Spleen (tissue), 11 donors: Measurements from ENCODE around the gene VAC14. TPM values are rescaled to one million over a fixed set of nuclear protein-coding genes. Genes with fewer than 3 reads are reported as not detected.

ENCODE experiments used
- DNase-seq: peaks from one replicate; pipeline ENCODE4 v3.0.0-alpha.2; 2020
- H3K27ac ChIP-seq, 8 donors: fragments of 200-600 bp; sonication (generic) in 7 of 8; 1 replicate in 4 of 8; 2 replicates in 4 of 8; pipeline versions ENCODE4 v1.5.0 to v1.8.0; 2016 to 2021; ENCODE audit warnings: inconsistent platforms in 4 of 8, mild to moderate bottlenecking in 4 of 8, moderate library complexity in 1 of 8
- H3K27me3 ChIP-seq, 7 donors: fragments of 200-600 bp; sonication (generic) in 6 of 7; replicated peaks in 1 of 7; 1 replicate in 4 of 7; 2 replicates in 3 of 7; pipeline versions ENCODE4 v1.5.0 to v1.8.0; 2016 to 2021; ENCODE audit warnings: inconsistent platforms in 3 of 7, mild to moderate bottlenecking in 1 of 7
- H3K36me3 ChIP-seq, 6 donors: fragments of 200-600 bp; sonication (generic) in 5 of 6; 1 replicate in 4 of 6; 2 replicates in 2 of 6; pipeline versions ENCODE4 v1.5.0 to v1.8.0; 2016 to 2021; ENCODE audit warnings: inconsistent platforms in 2 of 6
- H3K4me1 ChIP-seq, 6 donors: fragments of 200-600 bp; sonication (generic) in 5 of 6; 1 replicate in 3 of 6; 2 replicates in 3 of 6; pipeline versions ENCODE4 v1.5.0 to v1.8.0; 2016 to 2021; ENCODE audit warnings: inconsistent platforms in 3 of 6
- H3K4me3 ChIP-seq, 8 donors: fragments of 200-600 bp; sonication (generic) in 7 of 8; 1 replicate in 4 of 8; 2 replicates in 4 of 8; pipeline versions ENCODE4 v1.5.0 to v1.8.0; 2016 to 2021; ENCODE audit warnings: inconsistent platforms in 4 of 8, mild to moderate bottlenecking in 4 of 8, moderate library complexity in 2 of 8
- H3K9me3 ChIP-seq, 8 donors: fragments of 200-600 bp; sonication (generic) in 7 of 8; 1 replicate in 4 of 8; 2 replicates in 4 of 8; pipeline versions ENCODE4 v1.5.0 to v1.8.0; 2016 to 2021; ENCODE audit warnings: inconsistent platforms in 4 of 8
- POLR2A ChIP-seq, 3 donors: fragments of 450-650 bp; IDR thresholded peaks; one replicate each; pipeline ENCODE4 v1.5.1; 2017; ENCODE audit warnings: antibody characterized with exemption in 3 of 3, mild to moderate bottlenecking in 1 of 3
- POLR2AphosphoS5 ChIP-seq, 3 donors: sonication (generic); formaldehyde crosslinking; IDR thresholded peaks; one replicate each; pipeline ENCODE4 v1.5.1; 2017; ENCODE audit warnings: antibody characterized with exemption in 3 of 3
- WGBS, 5 donors: extraction: QIAGEN DNeasy Blood & Tissue Kit in 3 of 5; methylation state at CpG; one replicate each; pipeline versions ENCODE4 v1.1.5 to v1.1.7; 2013 to 2018; 5-methylcytosine and 5-hydroxymethylcytosine counted together
- intact Hi-C: fragments of 100-400 bp; cut with DNase I; formaldehyde crosslinking; loops from one replicate; pipeline ENCODE4 v1.15.0; 2023; ENCODE audit warnings: low total_unique reads
- polyA plus RNA-seq, 3 donors: library from polyadenylated mRNA; stranded (reverse); fragments of 200-250 nt; gene quantifications; one replicate each; pipeline ENCODE4 v1.2.1, GENCODE V29; 2013
- total RNA-seq, 7 donors: library from RNA; depleted of rRNA in 3 of 7; stranded (reverse); fragments of >200 nt in 3 of 7; fragmentation: NEBNext Ultra II Directional in 4 of 7; extraction: Animal tissue kit (Norgen Biotek cat#: 25700) in 4 of 7; gene quantifications; one replicate each; pipeline versions ENCODE4 v1.1.0 to v1.2.1, GENCODE V29; 2016 to 2021
- TF ChIP-seq, protein P1 (sequence below), 11 experiments: fragments of 200-600 bp in 7 of 11; fragments of 450-650 bp in 4 of 11; sonication (generic) in 4 of 11; IDR thresholded peaks in 8 of 11; conservative IDR thresholded peaks in 3 of 11; 1 replicate in 7 of 11; 2 replicates in 4 of 11; pipeline versions ENCODE4 v1.4.0 to v1.8.0; 2016 to 2021; ENCODE audit warnings: antibody characterized with exemption in 11 of 11, inconsistent platforms in 4 of 11, mild to moderate bottlenecking in 1 of 11
- donor health status: healthy with polysubstance abuse.
- donor health status: DM: no; HTN: no; CAD: no; lungs with moderate emphysema.
- donor health status: DM: no; HTN: no; CAD: no.
- donor health status: Bipolar disorder and iron deficiency.
- donor health status: healthy.
- donor health status: DM: no; HTN: no; CAD: no.
- donor health status: DM: yes; HTN: yes; CAD: no.

Gene VAC14
- total and polyA plus RNA-seq, 10 donors = 29.1 to 70.0 (median 48.1) TPM

DNA sequence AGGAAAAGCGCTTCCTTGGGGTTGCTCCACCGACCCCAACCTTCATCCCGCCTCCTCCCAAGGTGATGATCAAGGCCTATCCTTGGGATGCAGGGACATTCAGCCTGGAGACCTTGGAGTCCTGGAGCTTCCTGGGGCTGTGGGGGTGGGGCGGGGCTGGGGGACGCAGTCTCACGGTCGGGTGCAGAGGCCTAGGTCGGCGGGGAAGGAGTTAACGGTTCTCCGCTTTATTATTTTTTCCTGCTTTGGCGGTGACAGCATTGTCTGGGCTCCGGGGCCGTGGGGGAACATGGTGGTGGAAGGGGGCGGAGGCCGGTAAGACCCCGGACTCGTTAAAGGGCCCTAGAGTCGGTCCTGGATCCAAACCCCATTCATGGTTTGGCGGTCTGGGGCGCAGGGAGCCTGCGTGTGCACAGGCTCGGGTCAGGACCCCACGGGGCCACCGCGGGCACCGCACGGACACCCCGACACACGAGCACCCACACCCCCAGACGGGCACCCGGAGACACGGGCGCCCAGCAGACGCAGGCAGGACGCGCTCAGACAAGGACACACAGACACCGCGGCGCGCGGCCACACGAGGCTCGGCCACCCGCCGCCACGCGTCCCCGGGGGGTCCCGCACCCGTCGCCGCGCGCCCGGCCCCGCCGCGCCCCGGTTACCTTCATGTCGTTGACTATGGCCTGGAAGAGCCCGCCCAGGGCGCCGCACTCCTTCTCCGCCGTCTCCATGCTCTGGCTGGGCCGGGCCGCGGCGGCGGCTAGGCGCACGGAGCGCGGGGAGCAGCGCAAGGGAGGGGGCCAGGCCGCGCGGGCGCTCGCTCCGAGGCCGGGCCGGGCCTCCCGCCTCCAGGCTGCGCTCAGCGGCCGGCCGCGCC lies 115.7 kb downstream of the VAC14 start:
- H3K9me3 ChIP-seq = no peaks in the 10 kb centered on the region
- H3K27me3 ChIP-seq = peaks cover 0 to 43% (median 14%) of the 10 kb centered on the region in 7 donors
- peak overlapping the region; percentile 48 to 76 (median 55) for H3K4me3 ChIP-seq
- peak; percentile 75 for DNase-seq
- peaks cover 0 to 37% (median 0%) of the 10 kb centered on the region in 6 donors for H3K36me3 ChIP-seq
- WGBS, 5 donors = 3 to 4% (median 4%) methylated on average over 36 to 90 of the region's 90 CpGs
- H3K4me1 ChIP-seq = peaks cover 20 to 96% (median 78%) of the 10 kb centered on the region in 6 donors
- peak overlapping the region in 7 of 8 donors; percentile 46 to 88 (median 84) for H3K27ac ChIP-seq
- peak in 2 of 3 donors; percentile 30 to 53 for TF ChIP-seq POLR2AphosphoS5 (IDR thresholded peaks at IDR 0.05)
- TF ChIP-seq, protein P1, sequence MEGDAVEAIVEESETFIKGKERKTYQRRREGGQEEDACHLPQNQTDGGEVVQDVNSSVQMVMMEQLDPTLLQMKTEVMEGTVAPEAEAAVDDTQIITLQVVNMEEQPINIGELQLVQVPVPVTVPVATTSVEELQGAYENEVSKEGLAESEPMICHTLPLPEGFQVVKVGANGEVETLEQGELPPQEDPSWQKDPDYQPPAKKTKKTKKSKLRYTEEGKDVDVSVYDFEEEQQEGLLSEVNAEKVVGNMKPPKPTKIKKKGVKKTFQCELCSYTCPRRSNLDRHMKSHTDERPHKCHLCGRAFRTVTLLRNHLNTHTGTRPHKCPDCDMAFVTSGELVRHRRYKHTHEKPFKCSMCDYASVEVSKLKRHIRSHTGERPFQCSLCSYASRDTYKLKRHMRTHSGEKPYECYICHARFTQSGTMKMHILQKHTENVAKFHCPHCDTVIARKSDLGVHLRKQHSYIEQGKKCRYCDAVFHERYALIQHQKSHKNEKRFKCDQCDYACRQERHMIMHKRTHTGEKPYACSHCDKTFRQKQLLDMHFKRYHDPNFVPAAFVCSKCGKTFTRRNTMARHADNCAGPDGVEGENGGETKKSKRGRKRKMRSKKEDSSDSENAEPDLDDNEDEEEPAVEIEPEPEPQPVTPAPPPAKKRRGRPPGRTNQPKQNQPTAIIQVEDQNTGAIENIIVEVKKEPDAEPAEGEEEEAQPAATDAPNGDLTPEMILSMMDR (IDR thresholded peaks at IDR 0.05 in 8 of 11, conservative IDR thresholded peaks at IDR 0.05 in 3 of 11) = no peak
- TF ChIP-seq POLR2A (IDR thresholded peaks at IDR 0.05) = no peak
- intact Hi-C loops = no loop called here

- Histone ChIP-seq H3K4me1 (peaks cover 18 to 95% (median 79%) of the 10 kb centered on the region in 6 donors), H3K27me3 (peaks cover 0 to 43% (median 14%) of the 10 kb centered on the region in 7 donors), H3K4me3 (peak overlapping the region; percentile 48 to 76 (median 55)), H3K36me3 (peaks cover 0 to 37% (median 2%) of the 10 kb centered on the region in 6 donors), H3K9me3 (no peaks in the 10 kb centered on the region), H3K27ac (peak overlapping the region in 7 of 8 donors; percentile 46 to 88 (median 84))
- intact Hi-C loops = loop anchor here (5.0 kb wide), 1 partner anchor 88 kb away; no protein-coding TSS in a partner anchor
- DNase-seq = peak; percentile 73
- TF ChIP-seq POLR2AphosphoS5 (IDR thresholded peaks at IDR 0.05) (peak in 1 of 3 donors; percentile 22), POLR2A (IDR thresholded peaks at IDR 0.05) (no peak)
- TF ChIP-seq, protein P1 (IDR thresholded peaks at IDR 0.05 in 8 of 11, conservative IDR thresholded peaks at IDR 0.05 in 3 of 11) = no peak
- WGBS, 5 donors = 52 to 78% (median 71%) methylated on average over 7 to 14 of the region's 14 CpGs
Observed at GRCh38 chr16:70684146-70685060, 116.6 kb downstream of the VAC14 start.

DNA sequence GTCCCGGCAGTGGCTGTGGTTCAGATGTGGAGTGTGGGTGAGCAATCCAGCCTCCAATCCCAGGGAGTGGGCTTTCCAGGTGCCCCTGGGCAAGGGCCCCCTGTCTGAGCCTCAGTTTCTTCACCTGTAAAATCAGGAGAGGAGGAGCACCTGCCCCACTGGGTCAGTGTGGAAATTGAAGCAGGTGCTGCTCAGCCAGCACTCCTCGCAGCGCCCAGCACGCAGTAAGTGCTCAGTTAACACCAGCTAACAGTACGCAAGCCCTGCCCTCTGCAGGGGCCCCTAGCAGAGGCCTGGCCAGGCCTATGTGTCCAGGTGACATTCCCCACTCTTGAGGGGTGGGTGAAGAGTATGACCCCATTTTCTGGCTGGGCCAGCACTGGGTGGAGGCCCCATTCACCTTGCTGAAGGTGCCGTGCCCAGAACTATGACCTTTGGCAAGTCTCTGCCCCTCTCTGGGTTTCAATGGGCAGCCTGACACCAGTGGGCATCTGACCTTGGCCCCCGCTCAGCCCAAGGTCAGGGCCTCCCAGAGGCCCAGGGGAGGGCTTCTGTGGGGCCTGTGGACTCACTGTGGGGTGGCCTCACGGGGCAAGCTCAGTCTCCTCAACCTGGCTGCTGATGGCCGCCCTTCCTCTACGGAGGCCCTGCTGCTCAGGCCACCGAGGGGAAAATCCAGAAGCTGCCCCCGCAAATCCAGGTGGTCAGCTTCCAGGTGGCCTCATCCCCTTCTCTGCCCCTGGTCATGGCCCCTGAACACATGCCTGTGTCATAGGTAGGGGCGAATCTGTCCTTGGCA lies 117.6 kb downstream of the VAC14 start:
- intact Hi-C loops = loop anchor here (5.0 kb wide), 1 partner anchor 89 kb away; no protein-coding TSS in a partner anchor
- Histone ChIP-seq H3K36me3 (peaks cover 0 to 43% (median 6%) of the 10 kb centered on the region in 6 donors), H3K4me3 (peak overlapping the region in 7 of 8 donors; percentile 48 to 76 (median 55)), H3K9me3 (no peaks in the 10 kb centered on the region), H3K27me3 (peaks cover 0 to 43% (median 14%) of the 10 kb centered on the region in 7 donors), H3K4me1 (peaks cover 18 to 95% (median 76%) of the 10 kb centered on the region in 6 donors), H3K27ac (peak overlapping the region; percentile 46 to 88 (median 84))
- WGBS, 5 donors = 60 to 84% (median 80%) methylated on average over 8 to 13 of the region's 13 CpGs
- TF ChIP-seq, protein P1 (IDR thresholded peaks at IDR 0.05 in 8 of 11, conservative IDR thresholded peaks at IDR 0.05 in 3 of 11) = no peak
- TF ChIP-seq POLR2AphosphoS5 (IDR thresholded peaks at IDR 0.05) = peak in 1 of 3 donors; percentile 51
- DNase-seq = peak; percentile 74
